Measurements from ENCODE around the gene FGD2.
A peak's percentile ranks its signal among the peaks of the same experiment; 100 is the strongest.

Gene FGD2, protein sequence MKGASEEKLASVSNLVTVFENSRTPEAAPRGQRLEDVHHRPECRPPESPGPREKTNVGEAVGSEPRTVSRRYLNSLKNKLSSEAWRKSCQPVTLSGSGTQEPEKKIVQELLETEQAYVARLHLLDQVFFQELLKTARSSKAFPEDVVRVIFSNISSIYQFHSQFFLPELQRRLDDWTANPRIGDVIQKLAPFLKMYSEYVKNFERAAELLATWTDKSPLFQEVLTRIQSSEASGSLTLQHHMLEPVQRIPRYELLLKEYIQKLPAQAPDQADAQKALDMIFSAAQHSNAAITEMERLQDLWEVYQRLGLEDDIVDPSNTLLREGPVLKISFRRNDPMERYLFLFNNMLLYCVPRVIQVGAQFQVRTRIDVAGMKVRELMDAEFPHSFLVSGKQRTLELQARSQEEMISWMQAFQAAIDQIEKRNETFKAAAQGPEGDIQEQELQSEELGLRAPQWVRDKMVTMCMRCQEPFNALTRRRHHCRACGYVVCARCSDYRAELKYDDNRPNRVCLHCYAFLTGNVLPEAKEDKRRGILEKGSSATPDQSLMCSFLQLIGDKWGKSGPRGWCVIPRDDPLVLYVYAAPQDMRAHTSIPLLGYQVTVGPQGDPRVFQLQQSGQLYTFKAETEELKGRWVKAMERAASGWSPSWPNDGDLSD

DNA sequence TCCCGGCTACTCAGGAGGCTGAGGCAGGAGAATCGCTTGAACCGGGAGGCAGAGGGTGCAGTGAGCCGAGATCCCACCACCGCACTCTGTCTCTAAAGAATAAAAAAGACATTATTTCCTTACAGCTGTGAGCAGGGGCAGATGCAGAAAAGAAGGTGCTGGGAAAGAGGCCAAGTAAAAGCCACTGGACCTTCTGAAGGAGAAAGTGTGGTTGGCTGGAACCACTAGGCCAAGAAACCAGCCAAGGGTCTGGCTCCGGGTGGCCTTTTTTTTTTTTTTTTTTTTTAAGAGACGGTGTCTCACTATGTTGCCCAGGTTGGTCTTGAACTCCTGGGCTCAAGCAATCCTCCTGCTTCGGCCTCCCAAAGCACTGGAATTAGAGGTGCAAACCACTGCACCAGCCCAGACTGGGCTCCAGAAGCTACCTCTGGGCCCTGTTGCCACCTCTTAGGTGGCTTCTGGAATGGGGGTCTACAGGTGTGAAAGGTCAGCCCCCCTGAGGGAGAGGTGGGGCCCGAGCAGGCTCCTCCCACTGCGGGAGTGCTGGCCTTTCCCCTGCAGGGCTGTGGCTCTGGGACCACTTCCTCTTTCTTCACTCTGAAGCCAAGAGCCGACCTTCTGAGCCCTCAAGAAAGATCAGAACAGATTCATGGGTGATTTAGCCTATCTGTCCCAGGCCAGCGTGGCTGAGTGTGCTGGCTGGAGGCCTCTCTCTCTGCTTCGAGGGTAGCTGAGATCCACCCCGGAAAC lies at the start of gene FGD2:
Gene FGD2, plus strand, starts transcription at position 595 of the 750 bp plus-strand sequence. CDS start 163 bp downstream, outside the sequence.
- DNase-seq (ENCODE audit: low read depth in 4 of 4, low spot score in 1 of 4), result no peak

DNA sequence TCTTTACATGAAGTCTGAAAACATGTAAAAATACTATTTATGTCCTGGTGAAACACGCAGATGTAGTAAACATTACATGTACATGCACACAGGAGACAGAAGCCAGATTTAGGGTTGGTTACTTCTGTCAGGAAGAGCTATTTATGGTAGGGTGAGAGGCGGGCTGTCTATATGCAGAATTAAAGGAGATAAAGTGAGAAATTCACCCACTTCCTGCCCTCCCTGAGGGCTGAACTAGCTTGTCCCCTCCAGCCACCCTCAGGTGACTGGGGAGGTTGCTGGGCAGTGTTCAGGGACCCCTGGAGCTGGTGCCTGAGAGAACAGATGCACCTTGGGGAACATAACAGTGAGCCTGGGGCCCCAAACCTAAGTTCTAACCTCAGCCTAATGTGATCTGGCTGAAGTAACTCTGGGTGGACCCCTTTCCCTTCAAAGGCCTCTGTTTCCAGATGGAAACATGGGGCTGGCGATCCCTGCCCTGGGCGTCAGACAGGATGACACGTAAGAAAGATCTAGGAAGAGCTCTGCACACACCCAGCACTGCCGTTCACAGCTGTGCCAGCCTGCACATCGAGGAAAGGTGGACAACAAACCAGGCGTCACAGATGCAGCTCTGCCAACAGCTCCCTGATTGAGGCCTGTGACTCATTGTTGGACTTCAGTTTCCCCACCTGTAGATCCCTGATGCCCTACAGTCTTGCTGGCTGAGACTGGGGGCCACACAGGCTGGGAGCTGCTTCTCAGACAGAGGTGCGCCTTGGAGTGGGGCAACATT lies 49.6 kb upstream of the FGD2 start:
- DNase-seq (ENCODE audit: low read depth in 4 of 4, low spot score in 1 of 4), result no peak

- no peak for DNase-seq (ENCODE audit: low read depth in 4 of 4, low spot score in 1 of 4)
Observed at GRCh38 chr6:36956446-36956820, 49.0 kb upstream of the FGD2 start.

DNA sequence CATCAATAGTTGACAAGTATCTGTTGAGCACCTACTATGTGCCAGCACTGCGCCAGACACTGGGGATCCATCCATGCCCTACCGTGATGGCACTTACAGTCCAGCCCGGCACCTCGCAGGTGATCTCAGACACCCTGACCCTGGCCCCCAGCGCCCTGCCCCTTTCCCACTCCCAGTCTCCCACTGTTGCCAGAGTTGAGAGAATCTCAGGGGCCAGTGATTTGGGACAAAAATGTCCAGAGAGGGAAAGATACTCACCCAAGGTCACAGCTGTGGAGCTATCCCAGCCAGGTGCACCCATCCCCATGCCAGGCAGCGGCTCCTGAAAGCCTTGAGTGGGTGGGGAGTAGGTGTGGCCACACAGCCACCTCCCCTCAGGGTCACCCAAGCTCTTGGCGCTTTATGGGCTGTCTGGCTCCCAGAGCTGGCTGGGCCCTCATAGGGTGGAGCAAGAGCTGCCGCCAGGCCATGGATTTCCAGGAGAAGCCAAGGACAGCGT lies 47.6 kb upstream of the FGD2 start:
- no peak for DNase-seq (ENCODE audit: low read depth in 4 of 4, low spot score in 1 of 4)

DNA sequence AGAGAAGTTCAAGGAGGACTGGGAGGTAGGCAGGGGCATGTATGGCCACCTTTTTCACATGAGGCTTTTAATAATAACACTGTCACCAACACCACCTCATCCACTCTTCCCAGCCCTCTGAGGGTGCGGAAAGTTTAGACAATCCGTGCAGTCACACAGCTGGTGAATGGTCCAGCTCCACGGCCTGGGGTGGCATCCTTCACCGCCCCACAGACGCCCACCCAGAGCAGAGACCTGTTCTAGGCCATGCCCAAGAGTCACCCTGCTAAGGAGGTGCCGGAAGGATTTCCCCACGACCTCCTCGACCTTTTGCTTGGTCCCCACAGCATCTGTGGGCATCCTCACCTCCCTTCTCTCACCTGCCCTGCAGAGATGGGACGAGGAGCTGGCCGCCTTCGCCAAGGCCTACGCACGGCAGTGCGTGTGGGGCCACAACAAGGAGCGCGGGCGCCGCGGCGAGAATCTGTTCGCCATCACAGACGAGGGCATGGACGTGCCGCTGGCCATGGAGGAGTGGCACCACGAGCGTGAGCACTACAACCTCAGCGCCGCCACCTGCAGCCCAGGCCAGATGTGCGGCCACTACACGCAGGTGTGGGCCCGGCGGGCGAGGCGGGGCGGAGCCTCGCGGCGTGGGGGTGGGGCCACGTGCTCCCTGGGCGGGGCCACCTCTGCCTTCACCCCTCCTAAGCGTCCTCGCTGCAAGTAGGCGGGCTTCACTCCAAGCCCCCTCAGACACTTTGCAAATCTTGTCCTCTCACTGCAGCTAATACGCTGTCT lies 46.5 kb upstream of the FGD2 start:
- DNase-seq (ENCODE audit: low read depth in 4 of 4, low spot score in 1 of 4), result no peak

DNA sequence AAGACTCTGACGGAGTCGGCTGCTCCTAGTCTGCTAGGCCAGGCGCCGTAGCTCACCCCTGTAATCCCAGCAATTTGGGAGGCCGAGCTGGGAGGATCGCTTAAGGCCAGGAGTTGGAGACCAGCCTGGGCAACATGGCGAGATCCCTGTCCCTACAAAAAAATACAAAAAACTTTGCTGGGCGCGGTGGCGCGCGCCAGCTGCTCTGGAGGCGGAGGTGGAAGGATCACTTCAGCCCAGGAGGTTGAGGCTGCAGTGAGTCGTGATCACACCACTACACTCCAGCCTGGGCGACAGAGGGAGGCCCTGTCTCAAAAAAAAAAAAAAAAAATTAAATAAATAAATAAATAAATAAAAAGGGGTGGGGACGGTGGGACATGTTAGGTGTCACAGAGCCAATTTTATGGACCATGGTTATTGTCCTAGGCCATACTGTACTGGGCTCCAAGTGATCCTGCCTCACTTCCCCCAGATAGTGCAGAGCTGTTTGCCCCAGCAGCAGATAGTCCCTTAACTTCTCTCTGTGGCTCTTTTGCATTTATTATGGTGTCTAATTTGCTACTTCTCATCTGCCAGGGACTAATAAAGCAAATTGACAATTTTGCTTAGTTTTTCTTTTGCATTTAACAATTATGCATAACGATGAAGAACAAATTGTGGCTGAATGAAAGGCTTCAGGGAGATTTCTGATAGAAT lies 45.8 kb upstream of the FGD2 start:
- DNase-seq (ENCODE audit: low read depth in 4 of 4, low spot score in 1 of 4), result no peak

- no peak for DNase-seq (ENCODE audit: low read depth in 4 of 4, low spot score in 1 of 4)
Observed at GRCh38 chr6:36961441-36962435, 43.7 kb upstream of the FGD2 start.

GRCh38 chr6:36962874-36963273 lies 42.6 kb upstream of the FGD2 start:
- DNase-seq (ENCODE audit: low read depth in 4 of 4, low spot score in 1 of 4), result peak; percentile 34 to 63 (median 56)

GRCh38 chr6:36963451-36964290 lies 41.8 kb upstream of the FGD2 start:
- DNase-seq (ENCODE audit: low read depth in 4 of 4, low spot score in 1 of 4), result no peak

DNA sequence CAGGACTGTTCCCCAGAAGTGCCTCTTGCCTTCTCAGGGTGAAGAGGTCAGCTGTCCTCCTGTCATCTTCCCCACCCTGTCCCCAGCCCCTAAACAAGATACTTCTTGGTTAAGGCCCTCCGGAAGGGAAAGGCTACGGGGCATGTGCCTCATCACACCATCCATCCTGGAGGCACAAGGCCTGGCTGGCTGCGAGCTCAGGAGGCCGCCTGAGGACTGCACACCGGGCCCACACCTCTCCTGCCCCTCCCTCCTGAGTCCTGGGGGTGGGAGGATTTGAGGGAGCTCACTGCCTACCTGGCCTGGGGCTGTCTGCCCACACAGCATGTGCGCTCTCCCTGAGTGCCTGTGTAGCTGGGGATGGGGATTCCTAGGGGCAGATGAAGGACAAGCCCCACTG lies 41.1 kb upstream of the FGD2 start:
- DNase-seq (ENCODE audit: low read depth in 4 of 4, low spot score in 1 of 4), result no peak

DNA sequence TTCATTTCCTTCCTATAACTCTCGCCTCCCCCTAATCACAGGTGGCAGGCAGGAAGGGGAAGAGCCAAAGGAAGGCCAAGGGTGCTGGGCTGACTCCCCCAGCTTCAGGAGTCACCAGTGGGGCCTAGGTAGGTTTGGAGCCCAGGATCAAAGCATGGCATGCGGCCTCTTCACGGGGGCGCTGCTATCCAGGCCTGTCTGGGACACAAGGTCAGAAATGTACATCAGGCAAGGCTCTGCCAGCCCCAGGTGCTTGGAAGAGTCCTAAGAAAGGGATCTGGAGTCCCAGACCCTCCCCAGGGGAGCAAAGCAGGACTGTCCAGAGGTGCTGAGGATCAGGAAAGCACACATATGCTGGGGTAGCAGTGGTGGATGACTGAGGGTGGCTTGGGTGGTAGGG lies 40.5 kb upstream of the FGD2 start:
- DNase-seq (ENCODE audit: low read depth in 4 of 4, low spot score in 1 of 4), result no peak

DNA sequence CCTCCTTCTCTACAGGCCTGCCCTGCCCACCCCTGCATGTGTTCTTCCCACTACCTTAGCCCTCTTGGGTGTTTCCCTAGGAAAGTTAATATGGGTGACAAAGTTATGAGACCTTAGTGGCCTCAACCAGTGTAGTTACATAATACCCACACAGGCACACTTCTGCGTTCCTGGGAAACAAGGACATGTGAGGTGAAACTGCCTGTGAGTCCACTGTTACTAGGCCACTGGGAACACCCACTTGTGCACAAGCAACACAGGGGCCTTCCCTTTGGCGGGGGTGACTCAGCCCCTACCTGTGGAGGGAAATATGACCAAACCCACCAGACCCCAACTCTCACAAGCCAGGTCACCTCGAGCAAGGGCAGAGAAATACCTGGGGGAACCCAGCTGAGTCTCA lies 38.2 kb upstream of the FGD2 start:
- no peak for DNase-seq (ENCODE audit: low read depth in 4 of 4, low spot score in 1 of 4)

DNA sequence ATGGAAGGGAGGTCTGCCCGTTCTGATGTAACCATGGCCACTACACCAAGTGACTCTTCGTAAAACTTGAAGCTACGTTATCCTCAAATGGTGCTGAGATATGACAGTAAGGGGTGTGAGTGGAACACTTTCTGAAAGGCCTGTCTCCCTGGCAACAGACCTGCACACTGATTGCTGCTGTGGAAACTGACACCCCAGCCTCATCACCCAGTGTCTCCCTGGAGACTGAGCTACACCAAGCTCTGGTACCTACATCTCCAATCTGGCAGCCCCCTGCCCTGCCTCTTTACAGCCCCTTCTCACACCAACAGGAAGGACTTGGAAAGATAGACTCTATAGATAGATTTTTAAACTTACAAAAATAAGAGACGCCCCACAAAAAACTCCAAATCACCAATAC lies 37.7 kb upstream of the FGD2 start:
- no peak for DNase-seq (ENCODE audit: low read depth in 4 of 4, low spot score in 1 of 4)

DNA sequence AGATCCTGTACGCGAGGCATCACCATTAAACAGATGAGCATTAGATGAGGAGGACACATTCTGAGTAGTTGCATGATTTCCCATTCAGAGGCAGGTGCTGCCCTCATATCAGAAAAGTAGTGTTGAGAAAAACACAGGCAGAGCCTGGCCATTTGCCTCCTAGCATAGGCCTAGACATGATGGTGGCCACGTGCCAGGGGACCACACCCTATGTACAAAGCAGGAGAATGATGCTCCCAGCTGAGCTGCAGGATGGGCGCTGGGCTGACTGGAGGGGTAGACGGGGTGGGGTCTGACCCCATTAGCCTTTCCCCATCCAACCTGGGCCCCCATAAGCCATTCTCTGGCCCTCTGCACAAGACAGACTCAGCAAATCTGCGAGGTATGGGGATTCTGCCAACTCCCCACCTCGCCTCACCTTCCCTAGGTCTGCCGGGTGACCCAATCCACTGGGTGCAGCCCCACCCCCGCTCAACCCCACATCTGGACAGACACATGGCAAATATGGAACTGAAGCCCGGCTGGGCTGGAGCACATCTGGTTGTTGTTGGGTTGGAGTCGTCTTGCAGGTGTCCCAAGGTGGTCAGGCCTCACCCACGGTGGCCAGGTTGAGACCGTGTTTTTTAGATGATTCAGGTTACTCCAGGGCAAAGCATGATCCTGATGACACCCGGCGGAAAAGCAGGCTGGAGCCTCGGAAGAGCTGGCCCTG lies 37.0 kb upstream of the FGD2 start:
- no peak for DNase-seq (ENCODE audit: low read depth in 4 of 4, low spot score in 1 of 4)

GRCh38 chr6:36969240-36969691 lies 36.2 kb upstream of the FGD2 start:
- DNase-seq (ENCODE audit: low read depth in 4 of 4, low spot score in 1 of 4), result no peak

DNA sequence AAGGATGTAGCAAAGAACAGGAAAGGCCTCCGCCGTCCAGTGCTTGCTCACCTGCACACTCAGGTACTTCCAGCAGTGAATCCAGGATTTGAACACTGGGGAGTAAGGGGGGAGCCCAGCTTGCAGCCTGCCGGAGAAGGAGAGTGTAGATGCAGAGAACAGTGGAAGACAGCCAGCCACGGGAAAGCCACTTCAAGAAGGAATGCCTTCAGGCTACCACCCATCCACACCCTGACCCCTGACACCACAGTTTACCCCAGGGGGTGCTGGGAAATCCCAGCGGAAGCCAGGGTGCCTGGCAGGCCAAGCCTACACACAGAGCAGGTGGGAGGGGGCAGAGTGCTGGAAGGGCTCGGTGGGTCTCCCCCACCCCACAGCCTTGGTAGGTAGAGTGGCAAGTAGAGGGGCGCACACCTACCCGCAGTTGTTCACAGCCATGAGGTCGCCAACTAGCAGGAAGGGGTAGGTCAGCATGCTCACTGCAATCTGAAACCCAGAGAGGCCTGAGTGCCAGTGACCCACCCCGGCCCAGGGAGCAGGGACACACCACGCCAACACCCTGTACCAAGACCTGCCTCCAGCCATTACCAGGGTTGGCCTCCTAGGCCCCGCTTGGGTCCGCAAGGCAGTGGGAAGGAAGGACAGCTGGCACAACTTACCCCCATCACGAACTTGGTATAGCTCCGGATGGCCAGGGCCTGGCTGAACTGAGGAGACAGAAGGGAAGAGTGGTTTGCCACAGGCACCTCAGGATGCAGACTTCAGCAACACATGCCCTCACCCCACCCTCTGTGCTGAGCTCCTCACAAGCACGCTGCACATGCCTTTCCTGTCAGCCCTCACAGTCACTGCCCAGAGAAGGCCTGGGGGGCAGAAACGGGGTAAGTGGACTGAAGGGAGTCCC lies 35.2 kb upstream of the FGD2 start:
- no peak for DNase-seq (ENCODE audit: low read depth in 4 of 4, low spot score in 1 of 4)

All from stimulated activated CD4-positive, alpha-beta T cell treated with anti-CD3 and anti-CD28 coated beads, Interleukin-1b, Interleukin-23, amount 100 ng/mL, for 24 hours (primary cell).